HepG2 (cell line): ENCODE data around the gene SLC2A8. TPM values are rescaled to one million over a fixed set of nuclear protein-coding genes. Genes with fewer than 3 reads are reported as not detected.

Source experiments
- DMTF1 ChIP-seq: sonication (generic); formaldehyde crosslinking; IDR thresholded peaks from 2 replicates; pipeline ENCODE4 v1.4.0; 2020; ENCODE audit warnings: mild to moderate bottlenecking, missing genetic modification reagents
- NFE2 ChIP-seq: sonication (generic); formaldehyde crosslinking; IDR thresholded peaks from 2 replicates; pipeline ENCODE4 v1.4.0; 2020; ENCODE audit warnings: missing genetic modification reagents
- ZNF276 ChIP-seq: sonication (generic); formaldehyde crosslinking; IDR thresholded peaks from 2 replicates; pipeline ENCODE4 v1.4.0; 2020; ENCODE audit warnings: mild to moderate bottlenecking, low read depth, missing genetic modification reagents
- ZNF512B ChIP-seq: sonication (generic); formaldehyde crosslinking; IDR thresholded peaks from 2 replicates; pipeline ENCODE4 v1.5.1; 2020; ENCODE audit warnings: missing genetic modification reagents, mild to moderate bottlenecking, borderline replicate concordance
- ZNF556 ChIP-seq: sonication (generic); formaldehyde crosslinking; IDR thresholded peaks from 2 replicates; pipeline ENCODE4 v1.4.0; 2020; ENCODE audit warnings: mild to moderate bottlenecking, missing genetic modification reagents, borderline replicate concordance
- polyA plus RNA-seq, 8 experiments: library from polyadenylated mRNA; depleted of rRNA in 3 of 8; stranded (reverse) in 7 of 8; unstranded in 1 of 8; fragments of >200 nt; fragmentation: Illumina TruSeq in 4 of 8; extraction: Trizol in 4 of 8; gene quantifications; 2 replicates each; pipeline versions ENCODE4 v1.2.1 to v1.2.3, GENCODE V29; 2011 to 2016; ENCODE audit warnings: low read depth in 4 of 8, missing spikeins in 1 of 8, mixed read lengths in 1 of 8; ENCODE audit not compliant: insufficient read depth in 1 of 8
- total RNA-seq, 5 experiments: library from RNA; depleted of rRNA; stranded (reverse); fragments of >200 nt; fragmentation: Illumina TruSeq; extraction: Trizol; gene quantifications; 2 replicates each; pipeline ENCODE4 v1.2.3, GENCODE V29; 2016; ENCODE audit warnings: low read depth in 1 of 5

The SLC2A8 gene
- total and polyA plus RNA-seq, 2 of the 13 experiments (the other 11 are each of a cell fraction or from before 2014, with no cell fraction given), result 22.6 to 48.6 TPM

- TF ChIP-seq ZNF512B (no peak), ZNF276 (no peak), NFE2 (no peak), DMTF1 (CRISPR knock-in tag) (no peak), ZNF556 (CRISPR knock-in tag) (no peak)
Measured at GRCh38 chr9:127358770-127359169, 38.2 kb upstream of the SLC2A8 start (continued).
